Endothelial cell of umbilical vein (primary cell): ENCODE measurements around the gene TUBGCP3.

Source experiments
- CTCF ChIP-seq, 2 donors: IDR thresholded peaks; 1 replicate in 1 of 2; 2 replicates in 1 of 2; pipeline ENCODE4 v1.5.1; 2011; ENCODE audit warnings: low read length in 2 of 2, mild to moderate bottlenecking in 2 of 2, moderate library complexity in 2 of 2, control low read depth in 1 of 2, inconsistent platforms in 1 of 2, low read depth in 1 of 2; ENCODE audit not compliant: insufficient read depth in 1 of 2; ENCODE audit errors: extremely low read depth in 1 of 2
- EZH2 ChIP-seq: IDR thresholded peaks from 2 replicates; pipeline ENCODE4 v1.6.1; 2012; ENCODE audit warnings: borderline replicate concordance, low read depth, mild to moderate bottlenecking, moderate library complexity, low read length, inconsistent platforms; ENCODE audit not compliant: severe bottlenecking
- MAX ChIP-seq: IDR thresholded peaks from 2 replicates; pipeline ENCODE4 v1.6.1; 2011; ENCODE audit not compliant: insufficient read depth, insufficient read length
- POLR2A ChIP-seq: IDR thresholded peaks from 2 replicates; pipeline ENCODE4 v1.6.1; 2012; ENCODE audit warnings: low read depth, mild to moderate bottlenecking, control low read depth, low read length
- POLR2AphosphoS5 ChIP-seq: IDR thresholded peaks from 2 replicates; pipeline ENCODE4 v1.6.1; 2012; ENCODE audit warnings: low read depth, mild to moderate bottlenecking, control low read depth, low read length, moderate library complexity; ENCODE audit not compliant: insufficient read depth

GRCh38 chr13:112562786-112563383 is 25.1 kb downstream of the TUBGCP3 start:
- no peak for TF ChIP-seq CTCF (IDR thresholded peaks at IDR 0.05; ENCODE audit: extremely low read depth in 1 of 2, insufficient read depth in 1 of 2, low read depth in 1 of 2, low read length in 2 of 2)
- no peak for TF ChIP-seq EZH2
- no peak for TF ChIP-seq MAX
- TF ChIP-seq POLR2A = no peak
- no peak for TF ChIP-seq POLR2AphosphoS5
